Progenitor cell of endocrine pancreas (in vitro differentiated cells): ENCODE results near the gene PKIG. TPM values are rescaled to one million over a fixed set of nuclear protein-coding genes. Genes with fewer than 3 reads are reported as not detected.

Source experiments
- DNase-seq: peaks from one replicate; pipeline ENCODE4 v3.0.0; 2021; ENCODE audit warnings: low spot score; ENCODE audit not compliant: unreplicated experiment
- H3K27ac Mint-ChIP-seq: 2 replicates; pipeline ENCODE4 v1.8.0; 2021; ENCODE audit warnings: mild to moderate bottlenecking, moderate library complexity, mixed read lengths
- H3K27me3 Mint-ChIP-seq: 2 replicates; pipeline ENCODE4 v1.8.0; 2021; ENCODE audit warnings: mixed read lengths
- H3K36me3 Mint-ChIP-seq: 2 replicates; pipeline ENCODE4 v1.8.0; 2022; ENCODE audit warnings: mixed read lengths; ENCODE audit not compliant: insufficient read depth
- H3K4me1 Mint-ChIP-seq: 2 replicates; pipeline ENCODE4 v1.8.0; 2021; ENCODE audit warnings: low read depth, mixed read lengths
- H3K4me3 Mint-ChIP-seq: 2 replicates; pipeline ENCODE4 v1.8.0; 2021; ENCODE audit warnings: low read depth, mild to moderate bottlenecking, moderate library complexity, mixed read lengths
- H3K9me3 Mint-ChIP-seq: 2 replicates; pipeline ENCODE4 v1.8.0; 2021; ENCODE audit warnings: low read depth, mixed read lengths
- CTCF ChIP-seq: fragments of 200-600 bp; sonication (generic); IDR thresholded peaks from one replicate; pipeline ENCODE4 v1.5.0; 2021; ENCODE audit warnings: antibody characterized with exemption, mild to moderate bottlenecking; ENCODE audit not compliant: unreplicated experiment
- total RNA-seq: library from RNA; stranded (reverse); gene quantifications from 2 replicates; pipeline ENCODE4 v1.2.1, GENCODE V29; 2021

Gene PKIG
- total RNA-seq, 1 donor from 2014 or later = 36.5 TPM

- Mint-ChIP-seq H3K4me3 (no peak overlapping the region), H3K27ac (no peak overlapping the region)
Measured at GRCh38 chr20:44596010-44596409, 13.6 kb downstream of the PKIG start.

GRCh38 chr20:44596876-44597275 is 14.5 kb downstream of the PKIG start:
- Mint-ChIP-seq H3K27me3 (no peaks in the 10 kb centered on the region), H3K27ac (no peak overlapping the region), H3K4me3 (no peak overlapping the region), H3K36me3 (peaks cover 6% of the 10 kb centered on the region), H3K4me1 (no peaks in the 10 kb centered on the region), H3K9me3 (no peaks in the 10 kb centered on the region)
- TF ChIP-seq CTCF = no peak
- no peak for DNase-seq

More at GRCh38 chr20:44596010-44596409, 13.6 kb downstream of the PKIG start:
- Mint-ChIP-seq H3K4me1 (no peaks in the 10 kb centered on the region), H3K9me3 (no peaks in the 10 kb centered on the region), H3K36me3 (peaks cover 9% of the 10 kb centered on the region), H3K27me3 (no peaks in the 10 kb centered on the region)
- TF ChIP-seq CTCF = no peak
- DNase-seq = no peak

GRCh38 chr20:44597516-44597915 is 15.1 kb downstream of the PKIG start:
- peaks cover 4% of the 10 kb centered on the region for H3K36me3 Mint-ChIP-seq
- H3K4me3 Mint-ChIP-seq = no peak overlapping the region
- no peak overlapping the region for H3K27ac Mint-ChIP-seq
- no peak for DNase-seq
- H3K9me3 Mint-ChIP-seq = no peaks in the 10 kb centered on the region
- H3K27me3 Mint-ChIP-seq = no peaks in the 10 kb centered on the region
- TF ChIP-seq CTCF = no peak
- no peaks in the 10 kb centered on the region for H3K4me1 Mint-ChIP-seq

GRCh38 chr20:44597930-44598329 is 15.6 kb downstream of the PKIG start:
- TF ChIP-seq CTCF = no peak
- Mint-ChIP-seq H3K9me3 (no peaks in the 10 kb centered on the region), H3K36me3 (peaks cover 1% of the 10 kb centered on the region), H3K4me1 (no peaks in the 10 kb centered on the region), H3K27me3 (no peaks in the 10 kb centered on the region), H3K4me3 (no peak overlapping the region), H3K27ac (peak overlapping the region; percentile 23)
- no peak for DNase-seq

- no peak for DNase-seq
- Mint-ChIP-seq H3K4me1 (no peaks in the 10 kb centered on the region), H3K27me3 (no peaks in the 10 kb centered on the region), H3K27ac (no peak overlapping the region), H3K4me3 (no peak overlapping the region), H3K36me3 (peaks cover 1% of the 10 kb centered on the region), H3K9me3 (no peaks in the 10 kb centered on the region)
- no peak for TF ChIP-seq CTCF
Measured at GRCh38 chr20:44598423-44599305, 16.3 kb downstream of the PKIG start.
